Muscle layer of colon (tissue), 2 donors: ENCODE results near the gene IGSF22.

Source experiments
- H3K27ac ChIP-seq: one replicate; pipeline ENCODE4 v1.7.0; 2013; ENCODE audit warnings: low read depth, mild to moderate bottlenecking, low read length, moderate library complexity
- H3K27me3 ChIP-seq, 2 donors: one replicate each; pipeline ENCODE4 v1.7.0; 2013; ENCODE audit warnings: low read length in 2 of 2, mild to moderate bottlenecking in 2 of 2; ENCODE audit not compliant: insufficient read depth in 2 of 2, control insufficient read depth in 1 of 2
- H3K36me3 ChIP-seq: one replicate; pipeline ENCODE4 v1.7.0; 2013; ENCODE audit warnings: mild to moderate bottlenecking, low read length; ENCODE audit not compliant: insufficient read depth
- H3K4me1 ChIP-seq: one replicate; pipeline ENCODE4 v1.7.0; 2013; ENCODE audit warnings: mild to moderate bottlenecking, low read length; ENCODE audit not compliant: insufficient read depth
- H3K4me3 ChIP-seq, 2 donors: one replicate each; pipeline ENCODE4 v1.7.0; 2013; ENCODE audit warnings: low read length in 2 of 2, low read depth in 1 of 2, mild to moderate bottlenecking in 1 of 2, moderate library complexity in 1 of 2
- H3K9ac ChIP-seq: one replicate; pipeline ENCODE4 v1.7.0; 2013; ENCODE audit warnings: low read length
- H3K9me3 ChIP-seq: one replicate; pipeline ENCODE4 v1.7.0; 2013; ENCODE audit warnings: mild to moderate bottlenecking, low read length
- donor health status: abdominal sarcoma.
- donor health status: Adenocarcinoma of cecum.

The IGSF22 gene

GRCh38 chr11:18765554-18765953 is 39.6 kb upstream of the IGSF22 start:
- Histone ChIP-seq H3K27me3 (no peaks in the 10 kb centered on the region), H3K9ac (no peak overlapping the region), H3K27ac (no peak overlapping the region), H3K36me3 (no peaks in the 10 kb centered on the region), H3K4me3 (no peak overlapping the region), H3K9me3 (no peaks in the 10 kb centered on the region), H3K4me1 (no peaks in the 10 kb centered on the region)

- no peak overlapping the region for H3K27ac ChIP-seq
- H3K9me3 ChIP-seq: no peaks in the 10 kb centered on the region
- no peak overlapping the region for H3K4me3 ChIP-seq
- no peaks in the 10 kb centered on the region for H3K4me1 ChIP-seq
- no peaks in the 10 kb centered on the region for H3K36me3 ChIP-seq
- no peaks in the 10 kb centered on the region for H3K27me3 ChIP-seq
- no peak overlapping the region for H3K9ac ChIP-seq
Measured at GRCh38 chr11:18761741-18762140, 35.8 kb upstream of the IGSF22 start.

- Histone ChIP-seq H3K4me1 (no peaks in the 10 kb centered on the region), H3K4me3 (no peak overlapping the region), H3K36me3 (no peaks in the 10 kb centered on the region), H3K27ac (no peak overlapping the region), H3K27me3 (no peaks in the 10 kb centered on the region), H3K9me3 (no peaks in the 10 kb centered on the region), H3K9ac (no peak overlapping the region)
Measured at GRCh38 chr11:18761144-18761543, 35.2 kb upstream of the IGSF22 start.

DNA sequence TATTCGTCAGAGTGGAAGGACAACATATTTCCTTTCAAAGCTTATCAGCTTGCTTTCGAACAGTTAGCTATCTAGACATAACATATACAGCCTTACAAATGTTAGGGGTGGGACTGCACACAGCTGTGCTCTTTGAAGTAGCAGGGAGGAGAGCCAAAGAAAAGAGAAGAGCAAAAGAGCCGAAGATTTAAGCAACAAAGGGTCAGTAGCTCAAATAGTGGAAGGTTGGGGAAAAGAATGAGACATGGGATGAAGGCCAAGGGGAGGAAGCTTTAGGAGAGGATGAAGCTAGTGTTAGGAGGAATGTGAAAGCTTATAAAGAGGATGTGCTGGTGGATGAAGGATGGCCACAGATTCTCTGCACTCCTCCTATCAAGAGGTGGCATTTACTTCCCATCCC is 31.8 kb upstream of the IGSF22 start:
- Histone ChIP-seq H3K9ac (no peak overlapping the region), H3K9me3 (no peaks in the 10 kb centered on the region), H3K27ac (no peak overlapping the region), H3K4me1 (no peaks in the 10 kb centered on the region), H3K27me3 (no peaks in the 10 kb centered on the region), H3K36me3 (no peaks in the 10 kb centered on the region), H3K4me3 (no peak overlapping the region)

GRCh38 chr11:18756889-18757288 is 30.9 kb upstream of the IGSF22 start:
- Histone ChIP-seq H3K27ac (no peak overlapping the region), H3K9me3 (no peaks in the 10 kb centered on the region), H3K4me3 (no peak overlapping the region), H3K4me1 (no peaks in the 10 kb centered on the region), H3K27me3 (no peaks in the 10 kb centered on the region), H3K36me3 (no peaks in the 10 kb centered on the region), H3K9ac (no peak overlapping the region)

GRCh38 chr11:18754308-18754707 is 28.3 kb upstream of the IGSF22 start:
- Histone ChIP-seq H3K4me1 (no peaks in the 10 kb centered on the region), H3K27ac (no peak overlapping the region), H3K27me3 (no peaks in the 10 kb centered on the region), H3K9me3 (no peaks in the 10 kb centered on the region), H3K36me3 (no peaks in the 10 kb centered on the region), H3K9ac (no peak overlapping the region), H3K4me3 (no peak overlapping the region)

DNA sequence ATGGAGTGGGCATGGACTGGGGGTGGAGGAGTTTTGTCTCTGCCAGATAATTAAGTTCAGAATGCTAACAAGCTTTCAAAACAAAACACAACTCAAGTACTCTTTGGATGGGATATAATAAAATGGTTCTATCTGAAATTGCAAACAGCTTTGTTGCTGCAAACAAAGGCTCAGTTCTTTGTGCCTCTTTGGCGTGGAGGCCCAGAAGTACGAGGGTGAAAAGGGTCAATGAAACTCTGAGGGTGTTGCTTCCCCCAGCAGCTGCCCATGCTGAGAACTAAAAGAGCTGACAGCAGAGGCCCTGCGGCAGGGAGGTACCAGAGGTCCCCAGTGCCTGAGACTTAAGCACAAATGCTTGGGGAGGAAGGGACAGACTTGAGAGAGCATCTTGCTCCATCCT is 26.5 kb upstream of the IGSF22 start:
- H3K9ac ChIP-seq: no peak overlapping the region
- H3K4me3 ChIP-seq: no peak overlapping the region
- no peaks in the 10 kb centered on the region for H3K27me3 ChIP-seq
- H3K36me3 ChIP-seq: no peaks in the 10 kb centered on the region
- H3K9me3 ChIP-seq: no peaks in the 10 kb centered on the region
- no peak overlapping the region for H3K27ac ChIP-seq
- no peaks in the 10 kb centered on the region for H3K4me1 ChIP-seq

DNA sequence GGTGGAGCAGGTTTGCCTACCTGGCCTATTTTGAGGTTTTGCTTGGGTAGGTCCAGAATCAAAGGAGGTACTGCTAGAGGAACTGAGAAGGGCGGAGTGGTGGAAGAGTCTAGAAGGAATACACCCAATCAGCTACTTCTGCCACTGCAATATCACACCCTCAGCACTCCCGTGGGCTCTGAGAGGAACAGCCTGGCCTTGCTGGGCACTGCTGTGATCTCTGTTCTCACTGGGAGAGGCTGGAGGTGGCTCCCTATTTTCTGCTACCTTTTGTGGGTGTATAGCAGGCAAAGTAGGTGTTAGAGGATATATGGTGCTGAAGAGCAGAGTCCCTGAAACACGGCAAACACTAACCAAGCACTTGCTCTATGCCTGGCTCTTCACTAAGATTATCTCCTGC is 25.0 kb upstream of the IGSF22 start:
- H3K4me1 ChIP-seq: no peaks in the 10 kb centered on the region
- no peak overlapping the region for H3K9ac ChIP-seq
- no peaks in the 10 kb centered on the region for H3K27me3 ChIP-seq
- no peak overlapping the region for H3K4me3 ChIP-seq
- H3K27ac ChIP-seq: no peak overlapping the region
- H3K9me3 ChIP-seq: no peaks in the 10 kb centered on the region
- H3K36me3 ChIP-seq: no peaks in the 10 kb centered on the region

DNA sequence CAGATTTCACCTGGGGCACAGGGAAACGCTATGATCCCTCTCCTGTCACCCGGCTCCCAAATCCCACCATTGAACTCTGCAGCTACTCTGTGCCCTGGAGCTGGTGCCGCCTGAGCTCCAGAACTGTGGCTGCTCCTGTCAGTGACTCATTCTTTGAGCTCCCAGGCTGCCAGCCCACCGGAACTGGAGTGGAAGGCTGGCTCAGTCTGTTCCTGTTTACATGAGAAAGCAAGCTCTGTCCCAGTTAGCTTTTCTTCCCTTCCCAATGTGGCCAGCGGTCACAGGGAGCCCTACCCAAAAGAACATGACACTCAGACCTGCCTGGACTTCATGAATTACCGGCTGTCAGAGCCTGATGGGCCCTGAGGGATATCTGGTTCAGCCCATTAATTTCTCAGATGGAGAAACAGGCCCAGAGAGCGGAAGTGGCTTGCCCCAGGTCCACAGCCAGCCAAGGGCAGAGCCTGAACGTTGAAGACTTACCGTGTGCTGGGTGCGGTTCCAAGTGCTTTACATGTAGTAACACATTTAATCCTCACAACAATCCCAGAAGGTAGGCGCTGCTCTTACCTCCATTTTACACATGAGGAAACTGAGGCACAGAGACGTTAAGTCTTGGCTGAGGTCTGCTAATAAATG is 23.8 kb upstream of the IGSF22 start:
- Histone ChIP-seq H3K27ac (no peak overlapping the region), H3K9ac (no peak overlapping the region), H3K4me3 (no peak overlapping the region)

DNA sequence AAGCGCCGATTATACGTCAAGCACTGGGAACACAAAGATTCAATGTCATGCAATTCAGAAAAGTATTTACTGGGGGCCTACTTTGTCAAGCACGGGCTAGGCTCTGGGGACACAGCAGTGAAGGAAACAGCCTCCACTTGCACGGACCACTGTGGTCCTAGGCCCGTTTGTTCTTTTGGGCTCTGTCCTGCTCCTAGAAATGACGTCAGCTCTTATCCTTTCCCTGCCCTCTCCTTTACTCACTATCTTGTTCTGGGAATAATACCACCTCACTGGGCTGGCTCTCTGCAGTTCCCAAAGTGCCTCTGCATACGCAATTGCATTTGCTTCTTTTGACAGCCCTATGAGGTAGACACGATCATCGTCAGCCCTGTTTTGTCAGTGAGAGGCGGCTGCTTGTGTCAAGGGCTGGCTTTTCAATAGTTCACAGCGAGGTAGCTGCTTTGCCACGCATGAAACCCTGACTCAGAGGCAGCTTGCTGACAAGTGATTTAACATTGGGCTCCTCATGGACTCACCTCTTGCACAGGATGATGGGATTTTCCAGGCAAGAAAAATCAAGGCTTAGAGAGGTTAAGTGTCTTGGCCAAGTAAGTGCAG is 22.9 kb upstream of the IGSF22 start:
- Histone ChIP-seq H3K4me1 (no peaks in the 10 kb centered on the region), H3K9ac (no peak overlapping the region), H3K36me3 (no peaks in the 10 kb centered on the region), H3K27me3 (no peaks in the 10 kb centered on the region), H3K9me3 (no peaks in the 10 kb centered on the region), H3K27ac (no peak overlapping the region), H3K4me3 (no peak overlapping the region)

More for the DNA sequence above, 23.8 kb upstream of the IGSF22 start:
- H3K4me1 ChIP-seq: no peaks in the 10 kb centered on the region
- H3K9me3 ChIP-seq: no peaks in the 10 kb centered on the region
- H3K36me3 ChIP-seq: no peaks in the 10 kb centered on the region
- no peaks in the 10 kb centered on the region for H3K27me3 ChIP-seq

DNA sequence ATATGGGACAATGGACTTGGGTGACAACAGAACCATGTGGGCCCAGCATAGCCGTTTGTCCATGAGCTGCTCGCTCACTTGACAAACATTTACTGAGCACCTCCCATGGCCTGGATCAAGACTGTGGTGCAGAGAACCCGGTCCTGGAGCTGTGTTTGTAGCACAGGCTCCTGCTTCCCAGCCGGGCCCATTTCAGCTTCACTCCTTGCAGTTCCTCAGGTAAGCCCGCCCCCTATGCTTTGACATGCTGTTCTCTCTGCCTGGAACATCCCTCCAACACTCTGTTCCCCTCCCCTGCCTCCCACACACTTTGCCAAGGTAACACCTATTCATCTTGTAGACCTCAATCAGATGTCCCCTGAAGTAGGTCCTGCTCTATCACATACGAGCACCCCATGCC is 19.3 kb upstream of the IGSF22 start:
- Histone ChIP-seq H3K36me3 (no peaks in the 10 kb centered on the region), H3K27me3 (no peaks in the 10 kb centered on the region), H3K27ac (no peak overlapping the region), H3K9ac (no peak overlapping the region), H3K4me1 (no peaks in the 10 kb centered on the region), H3K4me3 (no peak overlapping the region), H3K9me3 (no peaks in the 10 kb centered on the region)

DNA sequence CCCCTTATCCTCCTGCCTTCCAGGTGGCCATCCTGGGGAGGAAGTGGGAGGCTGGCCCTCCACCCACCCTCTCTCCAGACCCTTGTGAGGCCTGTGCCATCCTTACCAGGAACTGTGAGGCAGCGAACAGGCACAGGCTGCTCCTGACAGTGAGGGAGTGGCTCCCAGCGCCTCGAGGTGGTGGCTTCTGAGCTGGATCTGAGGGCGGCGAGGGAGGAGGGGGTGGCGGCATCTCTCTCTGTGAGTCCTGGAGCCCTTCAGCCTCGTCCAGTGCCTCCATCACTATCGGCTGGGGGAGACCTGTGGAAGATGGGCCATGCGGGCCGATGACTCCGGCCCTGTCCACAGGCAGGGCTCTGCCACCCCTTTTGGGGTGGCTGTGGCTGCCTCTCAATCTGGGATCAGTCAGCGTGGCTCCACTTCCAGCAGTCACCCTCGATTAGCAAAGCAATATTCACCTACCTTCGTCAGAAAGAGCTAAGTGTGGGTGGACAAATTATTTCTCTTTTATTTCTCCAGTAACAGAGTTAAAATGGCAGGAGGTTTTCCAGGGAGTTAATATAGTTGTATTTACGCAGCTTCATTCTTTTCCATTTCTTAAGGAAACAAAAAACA is 18.0 kb upstream of the IGSF22 start:
- H3K9me3 ChIP-seq: no peaks in the 10 kb centered on the region
- no peak overlapping the region for H3K9ac ChIP-seq
- no peaks in the 10 kb centered on the region for H3K27me3 ChIP-seq
- no peaks in the 10 kb centered on the region for H3K36me3 ChIP-seq
- H3K4me1 ChIP-seq: no peaks in the 10 kb centered on the region
- H3K27ac ChIP-seq: no peak overlapping the region
- no peak overlapping the region for H3K4me3 ChIP-seq
